GM21825 (cell line): ENCODE results near the gene ITGA3.
"Not testable (repeated sequence)": the region's sequence is repeated elsewhere in the genome, so short reads cannot be mapped to it uniquely, and the experiment has no call there.

ENCODE experiments used
- ATAC-seq: cut with Tn5 transposase; IDR thresholded peaks from one replicate; pipeline ENCODE4 v1.9.1; 2021; ENCODE audit warnings: mild to moderate bottlenecking, moderate library complexity; ENCODE audit not compliant: unreplicated experiment

ITGA3 gene

GRCh38 chr17:50034498-50035364 is 21.2 kb upstream of the ITGA3 start:
- no peak for ATAC-seq

GRCh38 chr17:50035421-50035879 is 20.5 kb upstream of the ITGA3 start:
- ATAC-seq, result no peak

- no peak for ATAC-seq
Observed at GRCh38 chr17:50035945-50036344, 20.0 kb upstream of the ITGA3 start.

GRCh38 chr17:50036455-50037261 is 19.3 kb upstream of the ITGA3 start:
- no peak for ATAC-seq

- ATAC-seq, result no peak
Observed at GRCh38 chr17:50037321-50038107, 18.4 kb upstream of the ITGA3 start.

- no peak for ATAC-seq
Observed at GRCh38 chr17:50039058-50039457, 16.9 kb upstream of the ITGA3 start.

GRCh38 chr17:50040496-50040895 is 15.4 kb upstream of the ITGA3 start:
- ATAC-seq, result not testable (repeated sequence)

GRCh38 chr17:50042211-50042610 is 13.7 kb upstream of the ITGA3 start:
- ATAC-seq, result no peak

GRCh38 chr17:50043290-50044148 is 12.4 kb upstream of the ITGA3 start:
- ATAC-seq, result no peak

GRCh38 chr17:50044483-50044882 is 11.4 kb upstream of the ITGA3 start:
- ATAC-seq, result no peak

GRCh38 chr17:50045154-50045553 is 10.8 kb upstream of the ITGA3 start:
- no peak for ATAC-seq

GRCh38 chr17:50046179-50046578 is 9.7 kb upstream of the ITGA3 start:
- ATAC-seq, result no peak

GRCh38 chr17:50046667-50047066 is 9.2 kb upstream of the ITGA3 start:
- ATAC-seq, result no peak

GRCh38 chr17:50047083-50047482 is 8.8 kb upstream of the ITGA3 start:
- ATAC-seq, result no peak

- no peak for ATAC-seq
Observed at GRCh38 chr17:50047488-50048126, 8.3 kb upstream of the ITGA3 start.

GRCh38 chr17:50048146-50048720 is 7.7 kb upstream of the ITGA3 start:
- no peak for ATAC-seq

GRCh38 chr17:50048988-50049387 is 6.9 kb upstream of the ITGA3 start:
- ATAC-seq, result no peak

GRCh38 chr17:50049636-50050035 is 6.3 kb upstream of the ITGA3 start:
- no peak for ATAC-seq

- no peak for ATAC-seq
Observed at GRCh38 chr17:50050431-50051032, 5.4 kb upstream of the ITGA3 start.
